ENCODE data around the gene THRAP3.

DNA sequence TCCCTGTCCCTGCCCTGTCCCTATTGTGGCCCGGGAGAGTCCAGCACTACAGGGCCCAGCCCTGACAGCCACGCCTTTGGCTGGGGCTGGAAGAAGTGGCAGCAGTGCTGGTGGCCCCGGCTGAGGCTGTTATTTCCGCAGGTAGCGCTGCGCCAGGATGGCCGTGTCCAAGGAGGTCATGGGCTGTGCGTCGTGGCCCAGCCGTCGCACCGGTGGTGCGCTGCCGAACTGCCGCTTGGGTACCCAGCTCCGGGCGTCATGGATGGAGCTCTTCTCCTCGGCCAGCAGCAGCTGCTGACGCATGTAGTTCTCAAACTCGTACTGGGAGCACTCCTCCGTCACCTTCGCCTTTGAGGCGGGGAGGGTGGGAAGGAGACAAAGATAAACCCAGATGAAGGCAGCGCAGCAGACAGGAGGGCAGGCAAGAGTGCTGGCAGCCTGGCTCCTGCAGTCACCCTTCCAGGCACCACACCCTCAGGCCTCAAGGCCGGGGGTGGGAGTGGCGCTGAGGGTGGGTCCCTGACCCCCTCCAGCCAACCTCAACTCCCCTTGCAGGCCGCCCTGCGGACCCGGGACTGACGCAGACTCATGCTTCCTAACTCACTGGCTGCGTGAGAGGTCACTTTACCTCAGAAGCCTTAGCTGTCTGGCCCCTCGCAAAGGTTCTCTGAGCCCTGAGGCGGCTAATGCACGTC, 117.5 kb downstream of the THRAP3 start:
- TF ChIP-seq, protein P1, sequence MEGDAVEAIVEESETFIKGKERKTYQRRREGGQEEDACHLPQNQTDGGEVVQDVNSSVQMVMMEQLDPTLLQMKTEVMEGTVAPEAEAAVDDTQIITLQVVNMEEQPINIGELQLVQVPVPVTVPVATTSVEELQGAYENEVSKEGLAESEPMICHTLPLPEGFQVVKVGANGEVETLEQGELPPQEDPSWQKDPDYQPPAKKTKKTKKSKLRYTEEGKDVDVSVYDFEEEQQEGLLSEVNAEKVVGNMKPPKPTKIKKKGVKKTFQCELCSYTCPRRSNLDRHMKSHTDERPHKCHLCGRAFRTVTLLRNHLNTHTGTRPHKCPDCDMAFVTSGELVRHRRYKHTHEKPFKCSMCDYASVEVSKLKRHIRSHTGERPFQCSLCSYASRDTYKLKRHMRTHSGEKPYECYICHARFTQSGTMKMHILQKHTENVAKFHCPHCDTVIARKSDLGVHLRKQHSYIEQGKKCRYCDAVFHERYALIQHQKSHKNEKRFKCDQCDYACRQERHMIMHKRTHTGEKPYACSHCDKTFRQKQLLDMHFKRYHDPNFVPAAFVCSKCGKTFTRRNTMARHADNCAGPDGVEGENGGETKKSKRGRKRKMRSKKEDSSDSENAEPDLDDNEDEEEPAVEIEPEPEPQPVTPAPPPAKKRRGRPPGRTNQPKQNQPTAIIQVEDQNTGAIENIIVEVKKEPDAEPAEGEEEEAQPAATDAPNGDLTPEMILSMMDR (IDR thresholded peaks at IDR 0.05), result no peak
- no peak for TF ChIP-seq POLR2A (IDR thresholded peaks at IDR 0.05)

All from lower leg skin (tissue), 3 donors.